IPS DF 6.9 (cell line): ENCODE measurements around the gene LRRC70.

ENCODE experiments used
- DNase-seq: peaks from one replicate; pipeline ENCODE4 v3.0.0-alpha.2; 2013; ENCODE audit warnings: low read depth, low spot score
- H3K27ac ChIP-seq: one replicate; pipeline ENCODE4 v1.5.1; 2013; ENCODE audit warnings: low read length, control low read depth
- H3K27me3 ChIP-seq: 2 replicates; pipeline ENCODE4 v1.6.1; 2013; ENCODE audit warnings: mild to moderate bottlenecking, low read length; ENCODE audit not compliant: control insufficient read depth, insufficient read depth
- H3K36me3 ChIP-seq: 2 replicates; pipeline ENCODE4 v1.6.1; 2013; ENCODE audit warnings: low read length; ENCODE audit not compliant: control insufficient read depth, insufficient read depth
- H3K4me1 ChIP-seq: 2 replicates; pipeline ENCODE4 v1.6.1; 2013; ENCODE audit warnings: low read length; ENCODE audit not compliant: control insufficient read depth, insufficient read depth
- H3K4me3 ChIP-seq: 2 replicates; pipeline ENCODE4 v1.5.1; 2013; ENCODE audit warnings: mild to moderate bottlenecking, low read length
- H3K9me3 ChIP-seq: 2 replicates; pipeline ENCODE4 v1.6.1; 2013; ENCODE audit warnings: low read length, inconsistent platforms; ENCODE audit not compliant: control insufficient read depth, insufficient read depth
- WGBS: extraction: QIAGEN DNeasy Blood & Tissue Kit; methylation state at CpG from one replicate; pipeline ENCODE4 v1.1.7; 2013; ENCODE audit warnings: mixed read lengths, missing lambda C conversion rate; ENCODE audit not compliant: insufficient read length, insufficient coverage; 5-methylcytosine and 5-hydroxymethylcytosine counted together

Gene LRRC70

GRCh38 chr5:62574599-62574998 is 4.0 kb upstream of the LRRC70 start:
- H3K27me3 ChIP-seq, result no peaks in the 10 kb centered on the region

GRCh38 chr5:62575066-62575465 is 3.6 kb upstream of the LRRC70 start:
- no CpG with 5 or more reads among the region's 2 CpGs for WGBS
- no peak overlapping the region for H3K27ac ChIP-seq

More at GRCh38 chr5:62574599-62574998, 4.0 kb upstream of the LRRC70 start:
- no peaks in the 10 kb centered on the region for H3K36me3 ChIP-seq
- no peaks in the 10 kb centered on the region for H3K4me1 ChIP-seq
- no peak overlapping the region for H3K4me3 ChIP-seq
- no peak for DNase-seq
- no peaks in the 10 kb centered on the region for H3K9me3 ChIP-seq
- no CpG with 5 or more reads among the region's 2 CpGs for WGBS
- no peak overlapping the region for H3K27ac ChIP-seq

GRCh38 chr5:62575489-62575888 is 3.1 kb upstream of the LRRC70 start:
- H3K4me1 ChIP-seq, result no peaks in the 10 kb centered on the region
- no peaks in the 10 kb centered on the region for H3K9me3 ChIP-seq
- no peaks in the 10 kb centered on the region for H3K36me3 ChIP-seq
- no CpG with 5 or more reads among the region's 1 CpG for WGBS
- no peaks in the 10 kb centered on the region for H3K27me3 ChIP-seq
- H3K27ac ChIP-seq, result no peak overlapping the region
- DNase-seq, result no peak
- no peak overlapping the region for H3K4me3 ChIP-seq

More at GRCh38 chr5:62575066-62575465, 3.6 kb upstream of the LRRC70 start:
- Histone ChIP-seq H3K36me3 (no peaks in the 10 kb centered on the region), H3K27me3 (no peaks in the 10 kb centered on the region), H3K4me3 (no peak overlapping the region), H3K4me1 (no peaks in the 10 kb centered on the region), H3K9me3 (no peaks in the 10 kb centered on the region)
- DNase-seq, result no peak

- 100% methylated on average over 1 of the region's 4 CpGs for WGBS
- no peak for DNase-seq
- Histone ChIP-seq H3K27me3 (no peaks in the 10 kb centered on the region), H3K4me3 (no peak overlapping the region), H3K9me3 (no peaks in the 10 kb centered on the region), H3K36me3 (no peaks in the 10 kb centered on the region), H3K27ac (no peak overlapping the region), H3K4me1 (no peaks in the 10 kb centered on the region)
Measured at GRCh38 chr5:62576570-62577170, 1.9 kb upstream of the LRRC70 start.

- Histone ChIP-seq H3K27me3 (no peaks in the 10 kb centered on the region), H3K4me3 (no peak overlapping the region), H3K4me1 (no peaks in the 10 kb centered on the region), H3K36me3 (no peaks in the 10 kb centered on the region), H3K27ac (no peak overlapping the region), H3K9me3 (no peaks in the 10 kb centered on the region)
- no CpG with 5 or more reads among the region's 1 CpG for WGBS
- DNase-seq, result no peak
Measured at GRCh38 chr5:62577488-62577887, 1.1 kb upstream of the LRRC70 start.

GRCh38 chr5:62579761-62580160 is 1.1 kb downstream of the LRRC70 start:
- no peaks in the 10 kb centered on the region for H3K9me3 ChIP-seq
- no peak for DNase-seq
- H3K27me3 ChIP-seq, result no peaks in the 10 kb centered on the region
- H3K4me1 ChIP-seq, result no peaks in the 10 kb centered on the region
- H3K27ac ChIP-seq, result no peak overlapping the region
- no peaks in the 10 kb centered on the region for H3K36me3 ChIP-seq
- WGBS, result no CpG with 5 or more reads among the region's 5 CpGs
- H3K4me3 ChIP-seq, result no peak overlapping the region

GRCh38 chr5:62581836-62582597 is 3.4 kb downstream of the LRRC70 start:
- H3K9me3 ChIP-seq, result no peaks in the 10 kb centered on the region
- DNase-seq, result no peak
- H3K36me3 ChIP-seq, result no peaks in the 10 kb centered on the region
- WGBS, result no CpG with 5 or more reads among the region's 8 CpGs
- no peak overlapping the region for H3K27ac ChIP-seq
- H3K4me3 ChIP-seq, result no peak overlapping the region
- no peaks in the 10 kb centered on the region for H3K27me3 ChIP-seq
- no peaks in the 10 kb centered on the region for H3K4me1 ChIP-seq

GRCh38 chr5:62584391-62584790 is 5.8 kb downstream of the LRRC70 start:
- Histone ChIP-seq H3K36me3 (no peaks in the 10 kb centered on the region), H3K4me3 (no peak overlapping the region)
- no CpG with 5 or more reads among the region's 3 CpGs for WGBS

GRCh38 chr5:62585306-62585705 is 6.7 kb downstream of the LRRC70 start:
- no peaks in the 10 kb centered on the region for H3K36me3 ChIP-seq
- no peak overlapping the region for H3K27ac ChIP-seq
- DNase-seq, result no peak
- H3K4me3 ChIP-seq, result no peak overlapping the region
- H3K27me3 ChIP-seq, result no peaks in the 10 kb centered on the region
- WGBS, result no CpG with 5 or more reads among the region's 2 CpGs
- H3K9me3 ChIP-seq, result no peaks in the 10 kb centered on the region
- H3K4me1 ChIP-seq, result no peaks in the 10 kb centered on the region

More at GRCh38 chr5:62584391-62584790, 5.8 kb downstream of the LRRC70 start:
- H3K4me1 ChIP-seq, result no peaks in the 10 kb centered on the region
- H3K27me3 ChIP-seq, result no peaks in the 10 kb centered on the region
- no peak for DNase-seq
- no peaks in the 10 kb centered on the region for H3K9me3 ChIP-seq
- H3K27ac ChIP-seq, result no peak overlapping the region

GRCh38 chr5:62585751-62586150 is 7.1 kb downstream of the LRRC70 start:
- Histone ChIP-seq H3K27me3 (no peaks in the 10 kb centered on the region), H3K4me3 (no peak overlapping the region), H3K36me3 (no peaks in the 10 kb centered on the region), H3K27ac (no peak overlapping the region), H3K4me1 (no peaks in the 10 kb centered on the region), H3K9me3 (no peaks in the 10 kb centered on the region)
- no peak for DNase-seq

- DNase-seq, result no peak
- Histone ChIP-seq H3K4me3 (no peak overlapping the region), H3K27me3 (no peaks in the 10 kb centered on the region), H3K36me3 (no peaks in the 10 kb centered on the region), H3K27ac (no peak overlapping the region), H3K9me3 (no peaks in the 10 kb centered on the region), H3K4me1 (no peaks in the 10 kb centered on the region)
- WGBS, result no CpG with 5 or more reads among the region's 3 CpGs
Measured at GRCh38 chr5:62587737-62588136, 9.1 kb downstream of the LRRC70 start.
